NCI-H446 treated with DMSO at 0.1 percent for 48 hours (cell line): ENCODE measurements around the gene SHC1.

Source experiments
- DNase-seq: peaks from one replicate; lab custom pipeline; 2025; lab: John Stamatoyannopoulos, UW

SHC1 gene

GRCh38 chr1:154973344-154974101, 3.0 kb upstream of the SHC1 start:
- DNase-seq = peak; percentile 84

GRCh38 chr1:154972517-154973343, 2.2 kb upstream of the SHC1 start:
- DNase-seq = no peak

DNA sequence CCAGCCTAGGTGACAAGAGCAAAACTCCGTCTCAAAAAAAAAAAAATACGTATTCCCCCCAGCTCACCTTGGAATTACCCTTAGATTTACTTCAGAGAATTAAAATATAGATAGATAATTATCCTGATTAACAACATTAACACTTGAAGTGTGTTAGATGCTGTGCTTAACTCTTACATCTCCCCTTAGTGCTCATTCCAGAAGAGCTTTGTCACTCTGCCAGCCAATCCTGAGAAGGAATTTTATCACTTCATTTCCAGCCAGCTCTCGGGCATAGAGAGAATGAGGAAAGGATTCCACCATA, 1.6 kb upstream of the SHC1 start:
- DNase-seq = no peak

DNA sequence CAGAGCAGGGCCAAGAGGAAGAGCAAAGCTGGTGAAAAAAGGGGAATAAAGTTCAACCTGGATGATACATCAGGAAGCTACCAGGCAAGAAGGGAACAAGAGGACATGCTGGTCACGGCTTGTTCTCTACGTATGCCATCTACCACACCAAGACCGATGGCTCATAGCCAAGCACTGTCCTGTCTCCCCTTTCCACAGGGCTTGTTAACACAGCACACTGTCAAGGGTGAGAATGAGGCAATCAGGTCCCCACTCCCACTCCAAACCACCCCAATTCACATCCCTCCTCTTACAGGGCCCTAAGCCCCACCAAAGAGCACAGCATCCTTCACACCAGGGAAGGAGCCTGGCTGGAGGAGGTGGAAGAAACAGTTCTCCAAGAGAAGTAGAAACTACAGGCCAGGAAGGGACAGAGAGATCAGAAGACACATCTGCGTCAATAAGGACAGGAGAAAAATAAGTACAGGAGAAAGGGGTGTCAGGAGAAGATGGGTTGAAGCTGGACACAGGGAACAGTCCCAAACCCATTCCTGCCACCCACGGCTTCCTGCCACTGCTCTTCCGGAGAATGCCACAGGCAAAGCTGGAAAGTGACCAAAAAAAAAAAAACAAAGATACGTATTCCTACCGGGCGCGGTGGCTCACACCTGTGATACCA, 923 bp upstream of the SHC1 start:
- no peak for DNase-seq

DNA sequence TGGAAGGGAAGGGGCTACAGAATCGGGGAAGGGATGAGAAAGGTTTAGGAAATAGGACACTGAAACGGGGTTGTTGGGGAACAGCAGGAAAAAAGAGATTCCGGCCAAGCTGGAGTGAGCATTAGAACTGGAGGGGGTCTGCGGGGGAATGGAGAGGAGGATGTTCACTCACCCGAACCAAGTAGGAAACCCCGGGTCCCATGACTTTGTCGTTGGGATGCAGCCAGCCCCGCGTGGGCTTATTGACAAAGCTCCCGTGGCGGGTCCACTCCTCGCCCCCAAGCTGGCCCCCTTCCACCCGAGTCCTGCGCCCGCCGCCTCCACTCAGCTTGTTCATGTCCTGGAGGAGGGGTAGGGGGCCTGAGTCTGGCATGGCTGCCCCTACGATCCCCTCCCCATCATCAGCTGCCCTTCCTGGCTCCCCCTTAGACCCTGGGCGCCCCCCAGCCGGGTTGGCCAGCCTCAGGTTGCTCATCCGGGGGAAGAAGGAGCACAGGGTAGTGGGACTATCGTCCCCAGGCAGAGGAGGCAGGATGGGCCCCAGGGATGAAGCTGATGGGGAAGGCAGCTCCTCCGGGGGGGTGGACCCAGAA, 591 bp downstream of the SHC1 start:
- no peak for DNase-seq

- DNase-seq = no peak
Measured at GRCh38 chr1:154969246-154969645, 1.3 kb downstream of the SHC1 start.

- no peak for DNase-seq
Measured at GRCh38 chr1:154968731-154969130, 1.8 kb downstream of the SHC1 start.

DNA sequence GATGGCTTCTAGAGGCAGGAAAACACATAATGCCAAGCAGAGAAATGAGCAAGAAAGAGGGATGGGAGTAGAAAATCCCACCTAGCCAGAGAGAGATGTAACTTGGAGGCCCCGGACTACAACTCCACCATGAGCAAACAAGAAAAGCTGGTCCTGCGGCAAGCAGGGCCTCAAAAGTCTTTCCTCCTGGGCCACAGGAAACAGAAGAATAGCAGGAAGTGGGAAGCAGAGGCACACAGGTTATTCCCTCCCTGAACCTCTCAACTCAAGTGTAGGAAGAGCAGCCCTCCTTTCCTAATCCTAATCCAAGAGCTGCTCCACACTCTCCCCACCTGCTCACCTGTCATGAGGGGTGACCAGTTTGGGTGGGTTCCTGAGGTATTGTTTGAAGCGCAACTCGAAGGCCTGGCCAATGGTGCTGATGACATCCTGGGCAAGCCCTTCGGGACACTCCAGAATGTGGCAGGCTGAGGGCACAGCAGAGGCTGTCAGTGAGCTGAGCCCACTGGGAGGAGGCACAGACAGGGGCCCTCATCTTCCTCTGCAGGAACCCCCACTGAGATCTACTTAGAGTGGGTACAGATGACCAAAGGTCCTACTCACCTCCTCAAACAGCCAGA, 3.1 kb downstream of the SHC1 start:
- DNase-seq = no peak

DNA sequence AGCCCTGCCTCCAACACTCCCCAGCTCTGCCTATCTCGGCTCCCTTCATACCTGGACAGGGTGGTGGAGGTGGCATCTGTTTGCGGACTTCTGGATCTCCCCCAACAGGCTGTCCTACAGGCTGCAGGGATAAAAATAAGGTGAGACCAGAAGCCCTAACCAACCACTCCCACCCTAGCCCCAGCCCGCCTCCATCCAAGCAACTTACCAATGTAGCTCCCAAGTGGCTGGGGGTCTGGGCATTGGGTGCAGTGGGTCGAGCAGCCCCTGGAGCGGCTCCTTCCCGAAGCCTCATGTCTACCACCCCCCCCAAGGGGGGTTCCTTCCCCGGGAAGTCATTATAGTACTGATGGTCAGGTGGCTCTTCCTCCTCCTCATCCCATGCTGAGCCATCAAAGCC, 4.4 kb downstream of the SHC1 start:
- DNase-seq = no peak

- DNase-seq = no peak
Measured at GRCh38 chr1:154964359-154964758, 6.2 kb downstream of the SHC1 start.

GRCh38 chr1:154963643-154964042, 6.9 kb downstream of the SHC1 start:
- DNase-seq = no peak

DNA sequence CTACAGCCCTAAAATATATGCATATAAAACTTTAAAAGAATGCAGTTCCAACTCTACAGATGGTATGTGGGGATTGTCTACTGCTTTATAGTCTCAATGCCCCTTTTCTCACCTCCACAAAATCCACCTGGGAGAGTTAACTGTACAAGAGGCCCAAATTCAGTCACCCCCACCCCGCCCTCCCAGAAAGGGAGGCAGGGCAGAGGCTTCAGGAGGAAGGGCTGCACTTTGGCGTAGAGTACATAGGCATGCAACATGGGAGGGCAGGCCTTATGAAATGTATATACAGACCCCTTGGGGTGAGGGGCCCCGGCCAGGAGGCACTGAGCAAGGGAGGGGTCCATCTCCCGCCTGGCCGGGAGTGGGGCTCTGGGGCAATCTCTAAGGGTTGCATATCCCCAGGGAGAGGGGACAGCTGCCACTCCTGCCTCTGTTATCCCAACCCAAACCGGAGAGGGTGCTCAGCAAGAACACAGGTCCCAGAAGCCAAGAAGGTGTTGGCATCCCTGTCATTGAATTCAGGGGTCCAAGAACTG, 7.7 kb downstream of the SHC1 start:
- DNase-seq = no peak

DNA sequence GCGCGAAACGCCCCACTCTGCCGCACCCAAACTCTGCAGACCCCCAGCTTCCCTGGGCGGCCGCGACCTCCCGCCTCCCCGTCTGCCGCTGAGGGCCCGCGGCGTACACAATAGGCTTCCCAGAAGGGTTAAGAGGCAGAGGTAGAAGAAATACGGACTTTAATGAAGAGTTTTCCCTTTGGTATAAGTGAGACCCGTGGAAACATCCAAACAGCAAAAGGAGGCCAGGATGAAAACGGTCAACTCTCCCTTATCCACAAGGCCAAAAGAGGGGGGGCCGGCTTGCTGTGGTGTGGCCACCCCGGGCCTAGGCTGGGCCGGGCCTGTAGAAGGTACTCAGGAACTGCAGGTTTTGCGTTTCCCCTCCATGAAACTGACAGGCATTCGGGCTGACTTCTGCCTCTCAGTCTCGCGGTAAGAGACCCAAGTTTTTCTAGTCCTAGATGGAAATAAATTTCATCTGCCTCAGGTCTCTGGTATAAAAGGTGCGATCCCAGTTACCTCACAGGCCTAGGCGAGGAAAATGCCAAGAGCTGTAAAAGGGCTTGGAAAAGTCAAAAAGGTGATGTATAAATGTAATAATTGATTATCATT, 8.3 kb downstream of the SHC1 start:
- DNase-seq = no peak

DNA sequence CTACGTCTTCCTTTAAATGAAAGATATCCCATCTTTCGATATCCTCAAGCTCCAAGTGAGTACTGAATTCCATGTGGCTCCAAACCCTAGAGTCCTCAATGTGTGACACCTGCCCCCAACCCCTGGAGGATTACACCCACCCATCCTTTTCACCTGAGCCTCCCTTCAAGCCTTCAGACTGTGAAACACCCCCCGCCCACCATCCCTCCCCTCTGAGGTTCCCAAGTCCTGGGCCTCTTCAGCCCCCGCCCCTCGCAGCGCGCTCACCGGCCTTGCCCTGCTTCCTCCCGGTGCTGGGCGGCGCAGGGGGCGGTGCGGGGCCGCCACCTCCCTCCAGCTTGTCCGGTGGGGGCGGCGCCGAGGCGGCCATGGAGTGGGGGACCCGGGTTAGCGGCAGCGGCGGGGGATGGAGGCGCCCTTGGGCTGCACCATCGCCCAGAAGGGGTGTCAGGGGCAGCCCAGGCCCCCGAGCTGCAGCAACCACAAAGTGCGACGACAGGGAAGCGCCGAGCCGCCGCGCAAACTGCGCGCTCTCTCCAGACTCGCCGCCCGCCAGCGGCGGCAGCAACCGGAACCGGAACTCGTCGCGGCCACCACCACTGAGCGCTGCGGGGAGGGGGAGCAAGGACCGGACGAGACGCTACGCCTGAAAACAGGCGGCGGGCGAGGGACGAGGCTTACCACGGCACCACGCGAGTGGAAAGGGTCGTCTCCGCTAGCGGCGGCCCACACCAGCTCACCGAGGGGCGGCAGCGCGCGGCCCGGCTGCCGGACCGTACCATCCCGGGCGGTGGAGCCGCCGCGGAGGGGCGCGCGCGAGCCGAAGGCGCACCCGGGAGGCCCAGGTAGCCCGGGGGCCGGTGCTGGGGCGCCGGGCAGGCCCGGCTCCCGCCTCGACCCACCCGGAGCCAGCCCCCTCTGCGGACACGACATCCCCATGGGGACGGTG, 9.1 kb downstream of the SHC1 start, which contains the start of gene PYGO2:
TSS of gene PYGO2 (minus strand) at position 576 of the 949 bp plus-strand sequence. CDS start at position 370, 206 bp downstream.
- DNase-seq = peak; percentile 29

DNA sequence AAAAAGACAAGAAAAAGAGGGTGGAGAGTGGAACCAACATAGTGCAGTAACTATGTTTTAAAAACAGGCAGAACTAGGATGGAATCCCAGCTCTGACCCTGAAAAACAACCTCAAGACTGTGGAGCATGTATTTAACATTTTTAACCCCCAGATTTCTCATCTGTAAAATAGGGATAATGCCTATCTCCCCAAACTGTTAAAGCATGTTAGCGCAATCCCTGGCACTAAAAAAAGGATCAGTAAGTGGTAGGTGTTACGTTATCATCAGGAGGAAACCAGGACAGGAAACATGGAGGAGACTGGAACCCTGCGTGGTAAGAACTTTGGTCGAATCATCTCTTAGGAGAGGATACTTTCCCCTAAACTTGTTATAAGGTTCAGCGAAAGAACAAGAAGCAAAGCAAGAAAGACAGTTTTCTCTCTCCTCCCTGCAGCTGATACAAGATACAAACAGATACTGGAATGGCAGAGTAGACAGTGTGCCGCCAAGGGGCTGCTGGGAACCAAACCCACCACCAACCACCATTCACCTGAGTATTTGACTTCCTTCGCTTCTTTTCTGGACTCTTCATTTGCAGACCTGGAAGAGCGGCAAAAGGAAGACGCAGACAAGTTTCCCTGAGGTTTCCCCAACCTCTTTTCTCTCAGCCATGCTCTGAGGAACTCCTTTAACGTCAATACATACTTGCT, 10.0 kb downstream of the SHC1 start:
- DNase-seq = no peak

DNA sequence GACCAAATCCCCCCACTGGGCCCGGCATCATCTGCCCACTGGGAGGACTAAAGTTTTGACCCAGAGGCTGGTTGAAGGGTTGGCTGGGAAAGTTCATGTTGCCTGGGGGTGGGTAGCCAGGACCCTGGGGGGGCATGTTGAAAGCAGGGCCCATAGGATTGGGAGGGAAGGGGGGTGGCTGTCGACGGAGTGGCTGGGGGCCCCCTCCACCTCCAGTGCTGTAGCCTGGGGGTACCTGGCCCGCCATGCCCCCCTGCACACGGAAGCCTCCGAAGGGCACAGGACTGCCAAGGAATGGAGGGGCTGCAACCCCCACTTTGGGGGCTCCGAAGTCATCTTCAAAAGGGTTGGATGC, 11.1 kb downstream of the SHC1 start:
- no peak for DNase-seq

GRCh38 chr1:154958681-154959425, 11.7 kb downstream of the SHC1 start:
- DNase-seq = no peak

- DNase-seq = no peak
Measured at GRCh38 chr1:154958036-154958435, 12.5 kb downstream of the SHC1 start.

GRCh38 chr1:154957091-154957657, 13.4 kb downstream of the SHC1 start:
- DNase-seq = no peak
